ENCODE results near the gene NALCN. TPM values are rescaled to one million over a fixed set of nuclear protein-coding genes. Genes with fewer than 3 reads are reported as not detected.

NALCN gene
- total RNA-seq, 4 donors from 2014 or later, result 0.12 to 2.0 (median 0.66) TPM

GRCh38 chr13:101425623-101426022 is 9.3 kb upstream of the NALCN start:
- Histone ChIP-seq H3K4me3 (no peak overlapping the region), H3K4me1 (no peaks in the 10 kb centered on the region), H3K27ac (no peak overlapping the region), H3K9me3 (no peaks in the 10 kb centered on the region), H3K36me3 (no peaks in the 10 kb centered on the region), H3K27me3 (no peaks in the 10 kb centered on the region)
- WGBS, 2 donors (ENCODE audit: low coverage in 1 of 2), result 59% methylated on average over 10 of the region's 10 CpGs; no CpG with 5 or more reads in 1 of the 2 donors
- ATAC-seq, result no peak
- TF ChIP-seq, protein P1, sequence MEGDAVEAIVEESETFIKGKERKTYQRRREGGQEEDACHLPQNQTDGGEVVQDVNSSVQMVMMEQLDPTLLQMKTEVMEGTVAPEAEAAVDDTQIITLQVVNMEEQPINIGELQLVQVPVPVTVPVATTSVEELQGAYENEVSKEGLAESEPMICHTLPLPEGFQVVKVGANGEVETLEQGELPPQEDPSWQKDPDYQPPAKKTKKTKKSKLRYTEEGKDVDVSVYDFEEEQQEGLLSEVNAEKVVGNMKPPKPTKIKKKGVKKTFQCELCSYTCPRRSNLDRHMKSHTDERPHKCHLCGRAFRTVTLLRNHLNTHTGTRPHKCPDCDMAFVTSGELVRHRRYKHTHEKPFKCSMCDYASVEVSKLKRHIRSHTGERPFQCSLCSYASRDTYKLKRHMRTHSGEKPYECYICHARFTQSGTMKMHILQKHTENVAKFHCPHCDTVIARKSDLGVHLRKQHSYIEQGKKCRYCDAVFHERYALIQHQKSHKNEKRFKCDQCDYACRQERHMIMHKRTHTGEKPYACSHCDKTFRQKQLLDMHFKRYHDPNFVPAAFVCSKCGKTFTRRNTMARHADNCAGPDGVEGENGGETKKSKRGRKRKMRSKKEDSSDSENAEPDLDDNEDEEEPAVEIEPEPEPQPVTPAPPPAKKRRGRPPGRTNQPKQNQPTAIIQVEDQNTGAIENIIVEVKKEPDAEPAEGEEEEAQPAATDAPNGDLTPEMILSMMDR (IDR thresholded peaks at IDR 0.05), result no peak

GRCh38 chr13:101425156-101425471 is 8.8 kb upstream of the NALCN start:
- Histone ChIP-seq H3K4me1 (no peaks in the 10 kb centered on the region), H3K27ac (no peak overlapping the region), H3K27me3 (no peaks in the 10 kb centered on the region), H3K9me3 (no peaks in the 10 kb centered on the region), H3K4me3 (no peak overlapping the region), H3K36me3 (no peaks in the 10 kb centered on the region)
- 73 to 80% methylated on average over 1 to 3 of the region's 3 CpGs for WGBS, 2 donors (ENCODE audit: low coverage in 1 of 2)
- no peak for TF ChIP-seq POLR2A (IDR thresholded peaks at IDR 0.05)
- TF ChIP-seq, protein P1 (IDR thresholded peaks at IDR 0.05), result no peak
- no peak for TF ChIP-seq POLR2AphosphoS5 (IDR thresholded peaks at IDR 0.05)
- TF ChIP-seq EP300 (IDR thresholded peaks at IDR 0.05), result no peak
- ATAC-seq, result no peak

GRCh38 chr13:101424381-101425155 is 8.3 kb upstream of the NALCN start:
- no peak overlapping the region for H3K4me3 ChIP-seq
- H3K27me3 ChIP-seq, result no peaks in the 10 kb centered on the region
- no peak overlapping the region for H3K27ac ChIP-seq
- no peaks in the 10 kb centered on the region for H3K4me1 ChIP-seq
- no peak for ATAC-seq
- 45 to 62% methylated on average over 4 to 6 of the region's 6 CpGs for WGBS, 2 donors (ENCODE audit: low coverage in 1 of 2)
- TF ChIP-seq EP300 (IDR thresholded peaks at IDR 0.05), result no peak
- TF ChIP-seq, protein P1 (IDR thresholded peaks at IDR 0.05), result no peak
- no peaks in the 10 kb centered on the region for H3K9me3 ChIP-seq
- H3K36me3 ChIP-seq, result no peaks in the 10 kb centered on the region

DNA sequence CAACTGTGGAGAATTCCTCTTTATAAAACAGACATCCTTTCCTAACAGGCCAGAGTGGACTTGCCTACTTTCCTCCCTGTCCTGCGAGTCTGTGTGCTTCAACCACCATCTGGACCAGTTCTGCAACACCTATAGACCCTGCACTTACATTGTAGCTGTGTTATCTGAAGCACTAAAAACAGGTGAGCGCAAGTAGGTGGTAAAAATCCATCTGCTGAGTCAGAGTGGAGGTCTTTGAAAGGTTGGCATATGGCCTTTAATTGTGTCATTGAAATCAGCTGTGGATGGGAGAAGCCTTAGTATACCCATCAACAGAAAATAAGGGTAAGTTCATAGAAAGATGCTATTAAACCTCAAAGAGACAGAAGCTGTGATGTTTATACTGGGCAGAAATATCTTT is 7.6 kb upstream of the NALCN start:
- Histone ChIP-seq H3K27me3 (no peaks in the 10 kb centered on the region), H3K27ac (no peak overlapping the region), H3K36me3 (no peaks in the 10 kb centered on the region), H3K4me1 (no peaks in the 10 kb centered on the region), H3K4me3 (no peak overlapping the region), H3K9me3 (no peaks in the 10 kb centered on the region)
- 82 to 96% methylated on average over 2 of the region's 2 CpGs for WGBS, 2 donors (ENCODE audit: low coverage in 1 of 2)
- no peak for ATAC-seq
- TF ChIP-seq POLR2AphosphoS5 (IDR thresholded peaks at IDR 0.05) (no peak), EP300 (IDR thresholded peaks at IDR 0.05) (no peak)

DNA sequence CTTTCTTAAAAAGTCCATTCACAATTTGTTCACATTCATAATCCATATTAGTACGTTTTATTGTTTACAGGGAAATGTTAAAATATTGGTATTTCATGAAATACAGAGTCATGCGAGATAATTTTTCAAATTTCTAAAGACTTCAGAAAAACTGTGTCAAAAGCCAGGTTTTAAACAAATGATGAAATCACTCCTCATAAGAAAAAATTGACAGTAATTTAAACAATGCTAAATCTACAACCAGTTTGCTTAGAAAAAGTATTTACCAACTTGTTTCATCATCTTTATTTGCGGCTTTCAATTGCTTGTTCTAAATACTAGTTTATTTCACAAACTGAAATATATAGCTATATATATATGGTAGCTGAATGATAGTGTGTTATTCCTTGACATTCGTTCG is 1.2 kb upstream of the NALCN start:
- Histone ChIP-seq H3K36me3 (no peaks in the 10 kb centered on the region), H3K9me3 (no peaks in the 10 kb centered on the region), H3K4me1 (peaks cover 0 to 16% (median 0%) of the 10 kb centered on the region in 3 donors), H3K4me3 (no peak overlapping the region), H3K27ac (no peak overlapping the region), H3K27me3 (peaks cover 37% of the 10 kb centered on the region)
- no peak for ATAC-seq
- no peak for TF ChIP-seq POLR2A (IDR thresholded peaks at IDR 0.05)
- TF ChIP-seq, protein P1 (IDR thresholded peaks at IDR 0.05), result no peak
- TF ChIP-seq EP300 (IDR thresholded peaks at IDR 0.05), result no peak
- TF ChIP-seq POLR2AphosphoS5 (IDR thresholded peaks at IDR 0.05), result no peak
- WGBS, 2 donors (ENCODE audit: low coverage in 1 of 2), result 80 to 93% methylated on average over 5 of the region's 5 CpGs

All from gastroesophageal sphincter (tissue), 4 donors.